GM21447 (cell line): Measurements from ENCODE around the gene MAN2B2.

Source experiments
- ATAC-seq: cut with Tn5 transposase; IDR thresholded peaks from one replicate; pipeline ENCODE4 v1.9.1; 2021; ENCODE audit not compliant: unreplicated experiment

The MAN2B2 gene

DNA sequence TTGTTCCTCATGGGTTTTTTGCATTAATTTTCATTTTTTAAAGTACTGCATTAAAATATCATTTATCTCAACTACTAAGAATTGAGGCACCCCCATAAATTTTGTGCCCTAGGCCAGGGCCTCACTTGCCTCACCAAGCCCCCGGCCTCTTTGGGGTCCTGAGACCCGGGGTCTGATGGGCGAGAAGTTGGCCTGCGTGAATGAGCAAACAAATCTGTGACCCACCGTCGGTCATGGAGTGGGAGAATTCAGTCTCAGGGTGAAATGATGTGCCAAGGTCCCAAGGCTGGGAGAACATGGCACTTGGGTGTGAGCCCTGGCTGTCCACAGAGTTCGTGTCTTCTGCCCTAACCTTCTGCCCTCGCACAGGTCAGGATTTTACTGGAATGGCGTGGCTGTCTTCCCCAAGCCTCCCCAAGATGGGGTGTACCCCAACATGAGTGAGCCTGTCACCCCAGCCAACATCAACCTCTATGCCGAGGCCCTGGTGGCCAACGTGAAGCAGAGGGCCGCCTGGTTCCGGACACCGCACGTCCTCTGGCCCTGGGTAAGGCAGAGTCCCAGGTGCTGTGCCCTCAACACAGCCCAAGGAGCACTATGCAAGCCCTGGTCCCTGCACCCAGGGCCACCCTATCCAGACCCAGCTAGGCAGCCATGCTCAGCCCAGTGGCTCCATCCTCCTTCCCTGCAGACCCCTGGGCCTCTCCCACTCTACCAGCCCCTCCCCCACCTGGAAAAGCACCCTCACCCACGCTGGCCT is 18.0 kb downstream of the MAN2B2 start:
- no peak for ATAC-seq

DNA sequence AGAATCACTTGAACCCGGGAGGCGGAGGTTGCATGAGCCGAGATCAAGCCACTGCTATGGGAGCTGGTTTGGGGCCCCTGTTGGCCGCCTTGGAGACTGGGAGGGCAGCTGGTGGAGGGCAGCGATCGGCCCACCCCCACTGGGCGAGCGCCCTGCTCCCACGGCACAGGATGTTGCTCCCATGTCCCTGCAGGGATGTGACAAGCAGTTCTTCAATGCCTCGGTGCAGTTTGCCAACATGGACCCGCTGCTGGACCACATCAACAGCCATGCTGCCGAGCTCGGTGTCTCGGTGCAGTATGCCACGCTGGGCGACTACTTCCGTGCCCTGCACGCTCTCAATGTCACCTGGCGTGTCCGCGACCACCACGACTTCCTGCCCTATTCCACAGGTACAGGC is 19.4 kb downstream of the MAN2B2 start:
- no peak for ATAC-seq

DNA sequence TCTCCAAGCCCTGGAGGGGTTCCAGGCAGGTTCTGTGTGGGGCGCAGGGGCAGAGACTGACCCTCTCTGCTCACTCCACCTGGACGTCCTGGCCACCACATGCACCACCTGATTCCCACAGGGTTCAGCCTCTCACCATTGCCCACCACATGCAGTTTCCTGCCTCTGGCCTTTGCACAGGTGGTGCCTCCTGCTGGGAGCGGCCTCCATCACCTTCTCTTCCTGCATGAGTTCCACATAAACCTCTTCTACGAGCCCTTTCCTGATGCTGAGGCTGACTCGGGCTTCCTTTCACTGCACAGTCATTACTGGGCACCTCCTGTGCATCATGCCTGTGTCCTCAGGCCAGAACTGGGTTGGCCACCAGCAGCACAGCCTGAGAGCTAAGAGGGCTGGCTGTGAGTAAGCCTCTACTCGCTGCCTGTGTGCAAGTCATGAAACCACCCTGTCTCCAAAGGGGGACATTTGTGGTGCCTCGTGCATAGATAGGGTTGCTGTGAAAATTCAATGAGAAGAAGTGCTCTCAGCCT is 19.9 kb downstream of the MAN2B2 start:
- no peak for ATAC-seq

DNA sequence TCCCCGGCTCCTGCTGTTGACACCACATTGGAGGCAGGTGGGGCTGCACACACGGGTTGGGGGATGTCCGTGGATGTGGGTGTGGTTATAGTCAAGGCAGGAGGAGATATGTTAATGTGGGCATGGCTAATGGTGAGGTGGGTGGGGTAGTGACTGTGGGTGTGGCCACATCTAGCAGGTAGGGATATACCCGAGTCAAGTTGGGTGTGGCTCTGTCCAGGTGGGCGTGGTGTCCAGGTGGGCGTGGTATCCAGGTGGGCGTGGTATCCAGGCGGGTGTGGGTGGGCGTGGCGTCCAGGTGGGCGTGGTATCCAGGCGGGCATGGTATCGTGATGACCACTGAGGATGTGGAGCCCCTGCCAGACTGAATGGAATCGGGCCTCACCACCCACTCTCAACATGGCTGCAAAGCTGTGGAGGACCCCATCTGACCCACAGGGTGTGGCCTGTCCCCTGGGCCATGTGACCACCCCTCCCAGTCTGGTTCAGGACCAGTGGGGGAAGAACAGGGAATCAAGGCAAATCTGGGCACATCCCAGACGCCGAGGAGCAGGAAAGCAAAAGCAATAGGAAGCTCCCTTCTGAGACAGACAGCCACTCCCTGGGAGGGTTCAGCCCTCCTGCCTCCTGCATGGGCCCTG is 21.0 kb downstream of the MAN2B2 start:
- ATAC-seq: no peak

DNA sequence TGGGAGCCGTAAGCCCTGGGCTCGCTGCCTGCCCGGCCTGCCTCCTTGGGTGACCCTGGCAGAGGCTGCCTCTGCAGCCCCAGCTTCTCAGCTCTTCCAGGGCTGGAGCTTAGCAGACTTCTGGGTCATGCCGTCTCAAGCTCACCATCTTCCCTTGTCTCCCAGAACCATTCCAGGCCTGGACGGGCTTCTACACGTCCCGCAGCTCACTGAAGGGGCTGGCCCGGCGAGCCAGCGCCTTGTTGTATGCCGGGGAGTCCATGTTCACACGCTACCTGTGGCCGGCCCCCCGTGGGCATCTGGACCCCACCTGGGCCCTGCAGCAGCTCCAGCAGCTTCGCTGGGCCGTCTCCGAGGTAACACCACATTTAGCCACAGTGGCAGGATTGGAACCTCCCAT is 22.0 kb downstream of the MAN2B2 start:
- no peak for ATAC-seq

DNA sequence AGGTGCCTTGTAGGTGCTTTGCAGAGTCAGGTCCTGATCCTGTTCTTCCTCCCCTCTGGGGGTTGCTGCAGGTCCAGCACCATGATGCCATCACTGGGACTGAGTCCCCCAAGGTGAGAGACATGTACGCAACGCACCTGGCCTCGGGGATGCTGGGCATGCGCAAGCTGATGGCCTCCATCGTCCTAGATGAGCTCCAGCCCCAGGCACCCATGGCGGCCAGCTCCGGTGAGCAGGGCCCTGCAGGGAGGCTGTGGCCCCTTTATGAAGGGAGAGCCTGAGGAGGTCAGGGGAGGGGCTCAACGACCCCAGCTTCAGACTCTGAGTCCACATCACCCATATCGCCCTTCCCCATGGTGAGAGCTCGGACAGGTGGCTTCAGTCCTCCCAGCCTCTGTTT is 23.1 kb downstream of the MAN2B2 start:
- ATAC-seq: no peak

DNA sequence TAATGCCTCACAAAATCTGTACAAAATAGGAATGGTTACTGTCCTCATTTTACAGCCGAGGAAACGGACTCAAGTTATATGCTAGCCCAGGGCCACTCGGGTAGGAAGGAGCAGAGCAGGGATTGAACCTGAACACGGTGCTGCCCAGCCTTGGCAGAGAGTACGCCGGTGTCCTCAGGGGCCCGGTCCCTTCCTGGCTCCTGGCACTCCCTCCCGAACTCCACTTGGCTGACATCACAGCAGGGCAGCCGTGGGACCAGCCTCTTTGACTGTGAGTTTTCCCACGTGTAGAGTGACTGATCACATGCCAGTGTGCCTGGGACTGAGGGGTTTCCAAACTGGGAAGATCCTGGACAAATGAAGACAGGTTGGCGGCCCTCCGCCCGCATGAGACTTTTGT is 23.7 kb downstream of the MAN2B2 start:
- no peak for ATAC-seq

DNA sequence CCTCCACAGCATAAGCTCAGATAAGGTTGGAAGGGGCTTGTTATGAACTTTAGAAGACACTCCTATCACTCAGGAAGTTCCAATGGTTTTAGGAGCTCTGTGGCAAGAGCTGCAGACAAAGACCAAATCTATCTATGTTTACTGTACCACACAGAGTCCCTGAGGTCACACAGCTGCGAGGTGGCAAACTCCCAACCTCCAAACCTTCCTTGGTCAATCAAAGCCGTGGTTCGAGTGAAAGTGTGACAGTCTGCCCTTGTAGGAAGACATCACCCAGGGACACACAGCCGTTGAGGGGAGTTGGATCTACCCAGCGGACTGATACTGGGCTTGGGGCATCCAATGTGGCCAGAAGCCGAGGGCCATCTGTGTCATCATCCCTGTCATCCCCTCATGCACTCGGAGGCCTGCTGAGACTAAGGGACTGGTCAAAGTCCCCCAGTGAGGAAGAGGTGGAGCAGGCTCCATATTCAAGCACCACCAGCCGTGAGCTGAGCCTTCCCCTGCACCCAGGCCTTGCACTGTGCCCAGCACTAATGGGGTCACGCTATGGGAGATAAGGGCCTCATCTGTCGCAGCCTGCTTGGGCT is 26.8 kb downstream of the MAN2B2 start:
- no peak for ATAC-seq

DNA sequence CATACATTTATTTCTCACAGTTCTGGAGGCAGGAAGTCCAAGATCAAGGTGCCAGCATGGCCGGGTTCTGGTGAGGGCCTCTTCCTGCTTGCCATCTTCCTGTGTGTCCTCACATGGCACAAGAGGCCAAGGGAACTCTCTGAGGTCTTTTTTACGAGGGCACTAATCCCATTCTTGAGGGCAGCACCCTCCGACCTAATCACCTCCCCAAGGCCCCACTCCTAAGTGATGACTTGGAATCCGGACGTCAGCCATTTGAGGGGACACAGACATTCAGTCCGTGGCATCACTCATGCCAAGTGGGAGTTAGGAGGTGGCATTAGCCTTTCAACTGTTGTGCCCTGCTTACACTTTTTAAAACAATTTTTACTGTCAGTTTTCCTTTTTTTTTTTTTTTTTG is 27.3 kb downstream of the MAN2B2 start:
- no peak for ATAC-seq

DNA sequence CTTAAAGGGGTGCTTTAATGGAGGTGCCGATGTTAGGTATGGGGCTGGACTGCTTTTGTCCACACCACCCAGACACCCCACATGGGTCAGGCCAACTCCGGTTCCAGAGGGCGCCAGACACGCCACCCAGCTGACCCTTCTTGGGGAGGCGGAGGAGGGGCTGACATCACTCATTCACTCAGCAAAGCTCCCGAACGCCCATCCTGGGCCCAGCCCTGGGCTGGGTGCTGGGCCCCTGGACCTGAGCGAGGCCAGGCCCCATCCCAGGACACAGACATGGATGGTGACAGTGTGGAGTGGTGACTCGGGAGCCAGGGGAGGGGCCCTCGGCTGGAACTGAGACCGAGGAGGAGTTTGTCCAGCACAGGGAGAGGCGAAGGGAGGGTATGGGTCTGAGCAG is 28.1 kb downstream of the MAN2B2 start:
- ATAC-seq: no peak

DNA sequence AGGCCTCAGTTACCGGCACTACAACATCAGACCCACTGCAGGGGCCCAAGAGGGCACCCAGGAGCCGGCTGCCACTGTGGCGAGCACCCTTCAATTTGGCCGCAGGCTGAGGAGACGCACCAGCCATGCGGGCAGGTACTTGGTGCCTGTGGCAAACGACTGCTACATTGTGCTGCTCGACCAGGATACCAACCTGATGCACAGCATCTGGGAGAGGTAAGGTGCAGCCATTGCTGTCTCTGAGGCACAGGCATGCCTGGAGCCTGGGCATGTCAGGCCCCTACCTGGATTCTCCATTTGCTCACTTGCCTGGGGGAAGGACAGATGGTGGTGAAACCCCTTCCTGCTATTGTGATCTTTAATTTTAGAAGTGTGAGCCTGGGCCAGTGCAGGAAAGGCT is 30.1 kb downstream of the MAN2B2 start:
- ATAC-seq: no peak

DNA sequence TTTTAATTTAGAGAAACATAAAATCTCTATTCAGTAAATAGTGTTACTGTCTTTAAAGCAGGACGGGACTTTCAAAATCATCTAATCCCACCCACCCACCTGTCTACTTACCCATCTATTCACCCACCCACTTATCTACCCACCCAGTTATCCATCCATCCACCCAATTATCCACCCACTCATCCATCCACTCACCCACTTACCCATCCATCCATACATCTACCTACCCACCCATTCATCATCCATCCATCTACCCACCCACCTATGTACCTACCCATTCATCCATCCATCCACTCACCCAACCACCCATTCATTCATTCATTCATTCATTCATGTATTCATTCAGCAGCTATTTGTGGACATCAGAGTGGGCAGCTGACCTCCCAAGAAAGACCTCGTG is 30.6 kb downstream of the MAN2B2 start:
- no peak for ATAC-seq

DNA sequence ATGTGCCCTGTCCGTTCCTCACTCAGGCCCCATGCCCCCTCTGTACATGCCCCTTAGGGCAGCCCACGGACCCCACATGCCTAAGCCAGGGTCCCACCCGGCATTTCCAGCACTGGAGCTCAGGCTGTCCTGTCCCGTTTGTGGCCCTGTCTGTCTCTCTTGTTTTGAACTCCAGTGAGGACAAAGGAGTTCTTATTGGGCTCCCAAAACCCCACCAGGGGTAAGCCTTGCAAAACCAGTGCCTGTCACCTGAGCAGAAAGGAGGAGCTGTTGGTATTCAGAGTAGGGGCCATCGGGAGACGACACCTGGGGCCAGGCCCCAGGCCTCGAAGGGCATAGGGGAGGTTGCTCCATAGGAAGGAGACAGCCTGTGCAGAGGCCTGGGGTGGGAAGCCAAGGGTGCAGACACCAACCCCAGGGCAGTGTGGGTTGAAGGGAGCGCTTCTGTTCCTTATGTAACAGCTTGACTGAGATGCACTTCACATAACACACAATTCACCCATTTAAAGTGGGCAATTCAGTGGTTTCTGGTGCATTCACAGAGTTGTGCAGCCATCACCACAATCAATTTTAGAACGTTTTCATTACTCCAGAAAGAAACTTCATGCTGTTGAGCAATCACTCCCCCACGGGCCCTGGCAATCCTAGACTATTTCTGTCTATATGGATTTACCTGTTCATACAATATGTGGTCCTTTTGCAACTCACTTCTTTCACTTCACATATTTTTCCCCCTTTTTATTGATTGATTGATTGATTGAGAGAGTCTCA is 31.7 kb downstream of the MAN2B2 start:
- no peak for ATAC-seq

DNA sequence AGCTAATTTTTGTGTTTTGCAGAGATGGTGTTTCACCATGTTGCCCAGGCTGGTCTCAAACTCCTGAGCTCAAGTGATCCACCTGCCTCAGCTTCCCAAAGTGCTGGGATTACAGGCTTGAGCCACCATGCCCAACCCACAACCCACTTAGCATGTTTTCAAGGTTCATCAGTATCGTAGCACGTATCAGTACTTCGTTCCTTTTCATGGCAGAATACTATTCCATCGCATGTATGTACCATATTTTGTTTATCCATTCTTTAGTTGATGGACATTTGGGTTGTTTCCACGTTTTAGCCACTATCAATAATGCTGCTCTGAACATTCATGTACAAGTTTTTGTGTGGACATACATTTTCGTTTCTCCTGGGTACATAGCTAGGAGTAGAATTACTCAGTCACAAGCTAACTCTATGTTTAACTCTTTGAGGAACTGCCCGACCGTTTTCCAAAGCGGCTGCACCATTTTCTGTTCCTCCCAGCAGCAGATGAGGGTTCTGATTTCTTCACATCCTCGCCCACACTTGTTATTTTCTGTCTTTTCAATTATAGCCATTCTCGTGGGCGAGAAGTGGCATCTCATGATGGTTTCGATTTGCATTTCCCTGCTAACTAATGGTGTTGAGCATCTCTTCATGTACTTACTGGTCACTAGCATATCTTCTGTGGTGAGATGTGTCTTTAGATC is 32.5 kb downstream of the MAN2B2 start:
- ATAC-seq: no peak

DNA sequence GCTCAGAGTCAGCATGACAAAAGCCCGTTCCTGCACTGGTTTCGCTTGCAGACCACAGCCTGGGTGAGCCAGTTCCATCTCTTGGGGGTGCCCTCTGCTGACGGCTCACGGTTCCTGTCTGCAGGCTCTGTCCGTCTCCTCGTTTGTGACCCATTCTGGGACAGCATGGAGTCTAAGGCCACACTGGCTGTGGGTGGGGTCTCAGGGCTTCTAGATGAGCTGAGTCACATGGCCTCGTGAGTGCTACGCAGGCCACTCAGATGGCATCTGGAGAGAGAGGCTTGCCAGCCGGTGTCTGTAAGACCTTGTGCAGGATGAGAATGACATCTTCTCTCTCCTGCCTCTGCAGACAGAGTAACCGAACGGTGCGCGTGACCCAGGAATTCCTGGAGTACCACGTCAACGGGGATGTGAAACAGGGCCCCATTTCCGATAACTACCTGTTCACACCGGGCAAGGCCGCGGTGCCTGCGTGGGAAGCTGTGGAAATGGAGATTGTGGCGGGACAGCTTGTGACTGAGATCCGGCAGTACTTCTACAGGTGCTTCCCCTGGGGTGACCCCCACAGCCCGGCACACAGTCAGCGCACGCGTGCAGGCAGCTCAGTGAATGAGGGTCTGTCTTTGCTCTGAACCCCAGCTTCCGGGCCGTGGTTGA is 33.9 kb downstream of the MAN2B2 start:
- no peak for ATAC-seq

DNA sequence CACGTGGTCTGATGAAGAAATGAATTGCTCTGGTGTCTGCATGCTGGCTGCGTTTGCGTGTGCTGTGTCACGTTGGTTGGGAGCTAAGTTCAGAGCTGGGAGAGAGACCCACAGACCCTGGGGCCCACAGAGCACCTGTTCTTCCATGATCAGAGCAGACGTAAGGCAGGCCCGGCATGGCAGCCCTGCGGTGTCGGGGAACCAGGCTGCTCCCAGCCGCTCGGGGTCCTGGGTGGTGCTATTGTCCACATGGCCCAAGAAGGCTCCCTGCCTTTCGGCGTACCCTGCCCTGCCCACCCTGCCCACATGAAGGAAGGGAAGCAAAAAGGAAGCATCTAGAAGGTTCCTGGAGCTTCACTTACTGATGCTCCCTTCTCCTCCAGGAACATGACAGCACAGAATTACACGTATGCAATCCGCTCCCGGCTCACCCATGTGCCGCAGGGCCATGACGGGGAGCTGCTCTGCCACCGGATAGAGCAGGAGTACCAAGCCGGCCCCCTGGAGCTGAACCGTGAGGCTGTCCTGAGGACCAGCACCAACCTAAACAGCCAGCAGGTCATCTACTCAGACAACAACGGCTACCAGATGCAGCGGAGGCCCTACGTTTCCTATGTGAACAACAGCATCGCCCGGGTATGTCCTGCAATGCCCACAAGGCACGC is 34.6 kb downstream of the MAN2B2 start:
- ATAC-seq: no peak

DNA sequence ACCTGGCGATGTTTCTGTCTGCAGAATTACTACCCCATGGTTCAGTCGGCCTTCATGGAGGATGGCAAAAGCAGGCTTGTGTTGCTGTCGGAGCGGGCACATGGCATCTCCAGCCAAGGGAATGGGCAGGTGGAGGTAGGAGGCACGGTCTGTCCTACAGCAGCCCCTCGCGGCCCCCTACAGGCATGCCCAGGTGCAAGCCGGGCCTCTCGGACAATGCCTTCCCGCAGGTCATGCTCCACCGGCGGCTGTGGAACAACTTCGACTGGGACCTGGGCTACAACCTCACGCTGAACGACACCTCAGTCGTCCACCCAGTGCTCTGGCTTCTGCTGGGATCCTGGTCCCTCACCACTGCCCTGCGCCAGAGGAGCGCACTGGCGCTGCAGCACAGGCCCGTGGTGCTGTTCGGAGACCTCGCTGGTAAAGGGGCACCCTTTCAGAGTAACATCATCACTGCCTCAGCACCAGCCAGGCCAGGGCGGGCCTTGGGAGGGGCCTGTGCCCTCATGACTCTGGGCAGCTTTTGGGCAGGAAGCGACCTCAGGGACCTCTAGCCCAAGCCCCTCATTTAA is 36.0 kb downstream of the MAN2B2 start:
- no peak for ATAC-seq

DNA sequence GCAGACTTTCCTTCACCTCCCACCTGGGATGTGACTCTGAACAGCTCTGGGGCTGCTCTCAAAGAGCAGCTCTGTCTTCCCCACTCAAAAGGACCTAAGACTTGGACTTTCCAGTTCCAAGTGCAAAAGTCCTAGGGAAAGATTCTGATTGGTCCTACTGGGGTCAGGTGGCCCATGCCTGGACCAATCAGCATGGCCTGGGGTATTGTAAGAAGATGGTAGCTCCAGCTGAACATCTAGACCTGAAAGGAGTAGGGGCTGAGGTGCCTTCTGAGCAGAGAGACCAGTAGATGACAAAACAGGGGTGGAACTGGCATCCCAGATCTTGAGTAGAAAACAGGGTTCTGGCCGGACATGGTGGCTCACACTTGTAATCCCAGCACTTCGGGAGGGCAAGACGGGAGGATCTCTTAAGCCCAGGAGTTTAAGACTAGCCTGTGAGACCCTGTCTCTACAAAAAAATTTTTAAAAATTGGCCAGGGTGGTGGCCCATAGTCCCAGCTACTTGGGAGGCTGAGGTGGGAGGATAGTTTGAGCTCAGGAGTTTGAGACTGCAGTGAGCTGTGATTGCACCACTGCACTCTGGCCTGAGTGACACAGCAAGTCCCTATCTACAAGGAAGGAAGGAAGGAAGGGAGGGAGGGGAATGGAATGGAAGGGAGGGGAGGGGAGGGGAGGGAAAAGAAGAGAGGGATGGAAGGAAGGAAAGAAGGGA is 38.1 kb downstream of the MAN2B2 start:
- no peak for ATAC-seq
